A549 (cell line): ENCODE measurements around the gene RMND5B.

Experiments
- GATA3 ChIP-seq: IDR thresholded peaks from 2 replicates; pipeline ENCODE4 v1.6.1; 2012; ENCODE audit warnings: borderline replicate concordance
- KDM5A ChIP-seq: fragments of 200-600 bp; sonication (generic); IDR thresholded peaks from 2 replicates; pipeline ENCODE4 v1.6.1; 2016; ENCODE audit warnings: antibody characterized with exemption, mild to moderate bottlenecking
- MYC ChIP-seq: IDR thresholded peaks from 2 replicates; pipeline ENCODE4 v1.6.1; 2012; ENCODE audit warnings: mild to moderate bottlenecking, inconsistent platforms, low read length, improper control_type of control experiment, borderline replicate concordance
- NFE2L2 ChIP-seq: fragments of 150-350 bp; conservative IDR thresholded peaks from 2 replicates; pipeline ENCODE4 v1.6.1; 2014; ENCODE audit warnings: low read length
- PBX3 ChIP-seq: IDR thresholded peaks from 2 replicates; pipeline ENCODE4 v1.6.1; 2012
- PHF8 ChIP-seq: fragments of 200-600 bp; sonication (generic); IDR thresholded peaks from 2 replicates; pipeline ENCODE4 v1.6.1; 2016; ENCODE audit warnings: low read depth, mild to moderate bottlenecking, antibody characterized with exemption, moderate library complexity, borderline replicate concordance
- POLR2A ChIP-seq: IDR thresholded peaks from 2 replicates; pipeline ENCODE4 v1.6.1; 2012; ENCODE audit warnings: mild to moderate bottlenecking, low read length
- RAD21 ChIP-seq, 2 experiments: fragments of >200 bp in 1 of 2; sonication (Bioruptor Twin) in 1 of 2; formaldehyde crosslinking in 1 of 2; IDR thresholded peaks in 1 of 2; conservative IDR thresholded peaks in 1 of 2; 2 replicates in 1 of 2; 3 replicates in 1 of 2; pipeline ENCODE4 v1.6.1; 2012 to 2018; ENCODE audit warnings: inconsistent platforms in 1 of 2
- RFX5 ChIP-seq: fragments of 450-650 bp; IDR thresholded peaks from 2 replicates; pipeline ENCODE4 v1.7.1; 2014; ENCODE audit warnings: antibody characterized with exemption, mild to moderate bottlenecking, moderate library complexity
- SMC3 ChIP-seq: fragments of >200 bp; sonication (Bioruptor Twin); formaldehyde crosslinking; IDR thresholded peaks from 3 replicates; pipeline ENCODE4 v1.6.1; 2018; ENCODE audit warnings: inconsistent platforms
- SREBF2 ChIP-seq: fragments of 450-650 bp; IDR thresholded peaks from 2 replicates; pipeline ENCODE4 v1.6.1; 2014; ENCODE audit warnings: mild to moderate bottlenecking, moderate library complexity
- USF2 ChIP-seq: fragments of 450-650 bp; IDR thresholded peaks from 2 replicates; pipeline ENCODE4 v1.6.1; 2014; ENCODE audit warnings: antibody characterized with exemption

GRCh38 chr5:178198706-178199105 is 67.9 kb downstream of the RMND5B start:
- TF ChIP-seq USF2 (no peak), SREBF2 (no peak), PHF8 (no peak), MYC (no peak), PBX3 (no peak), POLR2A (no peak), RFX5 (no peak), NFE2L2 (no peak), KDM5A (no peak), GATA3 (no peak), SMC3 (no peak), RAD21 (conservative IDR thresholded peaks at IDR 0.05 in 1 of 2, IDR thresholded peaks at IDR 0.05 in 1 of 2) (no peak)
